Breast epithelium (tissue), 3 donors: ENCODE results near the gene NLRP6.

Source experiments
- POLR2A ChIP-seq: fragments of 450-650 bp; IDR thresholded peaks from one replicate; pipeline ENCODE4 v1.6.1; 2016; ENCODE audit warnings: antibody characterized with exemption, mild to moderate bottlenecking, moderate library complexity
- TF ChIP-seq, protein P1 (sequence below), 3 donors: fragments of 450-650 bp; IDR thresholded peaks; one replicate each; pipeline ENCODE4 v1.5.1; 2016 to 2017; ENCODE audit warnings: antibody characterized with exemption in 3 of 3, mild to moderate bottlenecking in 3 of 3, moderate library complexity in 3 of 3

DNA sequence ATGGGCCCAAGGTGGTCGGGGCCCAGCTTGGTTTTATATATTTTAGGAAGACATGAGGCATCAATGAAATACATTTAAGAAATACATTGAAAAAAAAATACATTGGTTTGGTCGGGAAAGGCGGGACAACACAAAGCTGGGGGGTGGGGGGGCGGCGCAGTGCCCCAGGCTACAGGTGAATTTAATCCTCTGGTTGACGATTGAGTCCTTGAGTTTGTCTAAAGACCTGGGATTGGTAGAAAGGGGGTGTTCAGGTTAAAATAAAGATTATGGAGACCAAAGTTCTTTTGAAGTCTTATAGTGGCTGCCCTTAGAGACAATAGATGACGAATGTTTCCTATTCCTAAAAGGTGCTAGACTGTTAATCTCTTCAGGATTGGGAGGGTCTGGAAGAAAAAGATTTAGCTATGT is 38.7 kb downstream of the NLRP6 start:
- TF ChIP-seq POLR2A, result no peak
- TF ChIP-seq, protein P1, sequence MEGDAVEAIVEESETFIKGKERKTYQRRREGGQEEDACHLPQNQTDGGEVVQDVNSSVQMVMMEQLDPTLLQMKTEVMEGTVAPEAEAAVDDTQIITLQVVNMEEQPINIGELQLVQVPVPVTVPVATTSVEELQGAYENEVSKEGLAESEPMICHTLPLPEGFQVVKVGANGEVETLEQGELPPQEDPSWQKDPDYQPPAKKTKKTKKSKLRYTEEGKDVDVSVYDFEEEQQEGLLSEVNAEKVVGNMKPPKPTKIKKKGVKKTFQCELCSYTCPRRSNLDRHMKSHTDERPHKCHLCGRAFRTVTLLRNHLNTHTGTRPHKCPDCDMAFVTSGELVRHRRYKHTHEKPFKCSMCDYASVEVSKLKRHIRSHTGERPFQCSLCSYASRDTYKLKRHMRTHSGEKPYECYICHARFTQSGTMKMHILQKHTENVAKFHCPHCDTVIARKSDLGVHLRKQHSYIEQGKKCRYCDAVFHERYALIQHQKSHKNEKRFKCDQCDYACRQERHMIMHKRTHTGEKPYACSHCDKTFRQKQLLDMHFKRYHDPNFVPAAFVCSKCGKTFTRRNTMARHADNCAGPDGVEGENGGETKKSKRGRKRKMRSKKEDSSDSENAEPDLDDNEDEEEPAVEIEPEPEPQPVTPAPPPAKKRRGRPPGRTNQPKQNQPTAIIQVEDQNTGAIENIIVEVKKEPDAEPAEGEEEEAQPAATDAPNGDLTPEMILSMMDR (IDR thresholded peaks at IDR 0.05), result no peak
